Measurements from ENCODE around the gene FAM227B.
A peak's percentile ranks its signal among the peaks of the same experiment; 100 is the strongest.
"Not testable (repeated sequence)": the region's sequence is repeated elsewhere in the genome, so short reads cannot be mapped to it uniquely, and the experiment has no call there.

The FAM227B gene

DNA sequence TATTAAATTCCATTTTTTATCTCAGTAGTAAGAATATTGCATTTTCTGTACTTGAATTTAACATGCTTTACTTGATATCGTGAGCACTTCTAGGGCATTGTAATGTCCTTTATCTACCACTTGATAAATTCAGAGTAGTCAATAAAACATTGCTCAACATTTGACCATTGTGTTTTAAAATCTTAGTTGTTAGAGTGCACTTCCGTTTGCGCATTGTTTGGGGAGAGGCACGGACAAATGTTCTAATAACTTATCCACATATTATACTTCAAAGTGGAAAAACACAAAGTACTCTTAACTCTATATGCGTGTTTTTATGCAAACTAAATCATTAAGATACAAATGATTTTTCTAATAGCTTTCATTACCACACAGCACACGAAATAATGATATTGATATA lies 419 bp downstream of the FAM227B start:
- in situ Hi-C loops (cut with HindIII; ENCODE audit: low pct_ligation_motif_present, low pct_unique_long_range_greater_than_20kb, low sequenced_read_pairs): no loop called here
- peak; percentile 23 for DNase-seq

DNA sequence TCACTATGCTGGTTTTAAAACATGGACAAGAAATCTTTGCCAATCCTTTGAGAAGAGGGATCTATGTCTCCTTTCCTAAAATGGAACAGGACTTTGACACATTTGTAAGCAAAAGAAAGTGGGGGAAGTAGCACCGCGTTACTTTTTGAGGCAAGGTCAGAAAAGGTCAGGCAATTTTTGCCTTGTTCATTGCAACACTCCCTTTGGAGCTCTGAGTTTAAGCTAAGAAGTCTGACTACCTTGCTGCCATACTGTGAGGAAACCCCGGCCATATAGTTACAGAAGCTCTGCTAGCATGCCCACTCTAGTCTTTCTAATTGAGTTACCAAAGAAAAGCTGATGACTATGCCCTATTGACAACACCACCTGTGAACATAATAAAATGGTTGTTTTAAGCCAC lies 1.4 kb downstream of the FAM227B start:
- in situ Hi-C loops (cut with HindIII; ENCODE audit: low pct_ligation_motif_present, low pct_unique_long_range_greater_than_20kb, low sequenced_read_pairs): no loop called here

DNA sequence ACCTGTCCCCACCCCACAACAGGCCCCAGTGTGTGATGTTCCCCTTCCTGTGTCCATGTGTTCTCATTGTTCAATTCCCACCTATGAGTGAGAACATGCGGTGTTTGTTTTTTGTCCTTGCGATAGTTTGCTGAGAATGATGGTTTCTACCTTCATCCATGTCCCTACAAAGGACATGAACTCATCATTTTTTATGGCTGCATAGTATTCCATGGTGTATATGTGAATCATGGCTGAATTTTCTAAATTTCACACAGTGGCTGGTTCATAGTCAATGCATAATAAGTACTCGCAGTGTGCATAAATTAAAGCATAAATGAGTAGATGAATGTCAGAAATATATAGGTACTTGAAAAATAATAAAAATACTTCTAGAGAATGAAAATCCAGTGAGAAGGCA lies 8.4 kb downstream of the FAM227B start:
- DNase-seq; in situ Hi-C loops (cut with HindIII; ENCODE audit: low pct_ligation_motif_present, low pct_unique_long_range_greater_than_20kb, low sequenced_read_pairs): not testable (repeated sequence)

More for the DNA sequence above, 1.4 kb downstream of the FAM227B start:
- DNase-seq: no peak

DNA sequence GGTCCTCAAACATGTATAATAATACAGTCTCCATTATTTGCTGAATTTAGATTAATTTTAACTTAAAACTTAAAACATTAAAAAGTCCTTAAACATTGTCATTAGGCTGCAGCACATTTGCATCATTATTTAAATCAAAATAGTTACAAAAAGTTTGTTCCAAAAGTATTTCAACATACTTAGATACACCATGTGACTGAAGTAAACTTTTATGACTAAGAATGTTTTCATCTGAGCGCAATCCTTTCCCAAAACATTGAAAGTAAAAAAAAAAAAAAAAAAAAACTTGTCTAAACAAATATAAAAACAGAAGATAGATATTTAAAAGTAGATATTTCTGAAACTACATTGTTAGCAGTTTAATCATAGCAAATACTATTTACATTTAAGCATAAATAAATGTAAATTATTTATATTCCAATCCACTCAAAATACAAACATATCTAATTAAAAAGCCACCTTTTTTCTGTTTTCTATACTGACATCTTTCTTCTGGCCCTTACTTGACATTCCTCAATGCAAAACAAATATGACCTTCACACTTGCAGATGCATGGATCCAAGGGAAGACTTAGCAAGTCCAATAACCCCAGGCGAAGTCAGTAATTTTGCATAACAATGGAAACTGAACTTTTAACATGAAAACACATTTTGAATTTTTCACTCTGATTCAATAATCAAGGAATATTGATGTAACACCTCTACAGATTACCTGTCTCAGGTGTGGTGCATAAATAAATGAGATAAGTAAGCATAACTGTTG lies 10.3 kb downstream of the FAM227B start:
- in situ Hi-C loops (cut with HindIII; ENCODE audit: low pct_ligation_motif_present, low pct_unique_long_range_greater_than_20kb, low sequenced_read_pairs): no loop called here
- DNase-seq: no peak

DNA sequence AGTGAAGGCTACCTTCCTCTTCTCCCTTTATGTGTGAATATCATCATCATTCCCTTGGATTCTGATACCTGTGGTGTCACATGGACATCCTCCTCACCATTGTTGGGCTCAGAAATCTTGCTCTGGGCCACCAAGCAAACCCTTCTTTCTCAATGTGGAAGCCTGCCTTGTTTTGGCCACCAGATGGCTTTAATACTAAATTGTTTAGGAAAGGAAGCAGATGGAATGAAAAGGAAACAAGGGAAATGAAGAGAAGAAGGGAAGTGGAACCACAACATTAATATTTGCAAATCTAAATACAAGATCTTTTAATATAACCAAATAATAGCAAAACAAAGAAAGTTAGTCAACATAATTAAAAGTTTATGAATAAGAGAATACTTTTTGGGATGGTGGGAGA lies 14.0 kb downstream of the FAM227B start:
- no peak for DNase-seq
- in situ Hi-C loops (cut with HindIII; ENCODE audit: low pct_ligation_motif_present, low pct_unique_long_range_greater_than_20kb, low sequenced_read_pairs): no loop called here

DNA sequence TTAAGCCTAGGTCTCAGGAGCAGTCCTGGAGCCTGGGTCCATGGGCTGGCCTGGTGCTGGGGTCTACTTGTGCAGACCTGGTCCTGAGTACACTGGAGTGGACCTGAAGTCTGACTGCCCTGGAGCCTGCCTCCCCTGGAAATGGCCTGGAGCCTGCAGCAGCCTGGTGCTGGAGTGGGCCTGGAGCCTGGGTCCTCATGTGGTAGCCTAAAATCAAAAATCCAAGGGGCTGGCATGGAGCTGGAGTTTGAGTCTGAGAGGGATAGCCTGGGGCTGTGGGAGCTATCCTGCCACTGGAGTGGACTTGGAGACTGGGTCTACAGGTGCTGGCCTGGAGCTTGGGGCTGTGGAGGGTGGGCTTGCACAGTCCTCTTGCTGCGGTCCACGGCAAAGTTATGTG lies 15.0 kb downstream of the FAM227B start:
- DNase-seq: no peak
- in situ Hi-C loops (cut with HindIII; ENCODE audit: low pct_ligation_motif_present, low pct_unique_long_range_greater_than_20kb, low sequenced_read_pairs): no loop called here

DNA sequence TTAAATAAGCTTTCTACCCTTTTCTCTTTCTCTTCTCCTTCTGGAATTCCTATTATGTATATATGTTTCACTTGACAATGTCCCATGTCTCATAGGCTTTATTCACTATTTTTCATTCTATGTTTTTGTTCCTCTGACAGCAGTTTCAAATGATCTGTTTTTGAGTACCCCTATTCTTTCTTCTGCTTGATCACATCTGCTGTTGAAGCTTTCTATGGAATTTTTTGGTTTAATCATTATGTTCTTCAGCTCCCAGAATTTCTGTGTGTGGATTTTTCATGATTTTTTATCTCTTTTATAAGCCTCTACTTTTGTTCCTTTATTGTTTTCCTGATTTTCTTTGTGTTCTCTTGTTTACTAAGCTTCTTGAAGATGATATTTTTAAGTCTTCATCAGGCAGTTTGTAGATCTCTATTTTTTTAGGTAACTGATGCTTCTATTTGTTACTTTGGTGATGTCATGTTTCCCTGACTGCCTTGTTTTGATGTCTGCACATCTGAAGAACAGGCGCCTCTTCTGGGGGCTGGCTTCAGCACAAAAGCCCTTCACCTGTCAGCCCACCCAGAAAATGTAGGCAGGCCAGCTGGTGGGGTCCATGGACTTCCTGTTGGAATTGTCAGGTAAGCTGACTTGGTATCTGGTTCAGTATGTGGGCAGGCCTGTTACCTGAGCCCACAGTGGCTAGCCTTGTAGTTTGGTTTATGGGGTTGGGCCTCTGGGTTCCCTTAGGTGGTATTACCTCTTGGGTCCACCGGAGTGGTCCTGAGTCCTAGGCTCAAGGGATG lies 15.8 kb downstream of the FAM227B start:
- in situ Hi-C loops (cut with HindIII; ENCODE audit: low pct_ligation_motif_present, low pct_unique_long_range_greater_than_20kb, low sequenced_read_pairs): no loop called here
- no peak for DNase-seq

DNA sequence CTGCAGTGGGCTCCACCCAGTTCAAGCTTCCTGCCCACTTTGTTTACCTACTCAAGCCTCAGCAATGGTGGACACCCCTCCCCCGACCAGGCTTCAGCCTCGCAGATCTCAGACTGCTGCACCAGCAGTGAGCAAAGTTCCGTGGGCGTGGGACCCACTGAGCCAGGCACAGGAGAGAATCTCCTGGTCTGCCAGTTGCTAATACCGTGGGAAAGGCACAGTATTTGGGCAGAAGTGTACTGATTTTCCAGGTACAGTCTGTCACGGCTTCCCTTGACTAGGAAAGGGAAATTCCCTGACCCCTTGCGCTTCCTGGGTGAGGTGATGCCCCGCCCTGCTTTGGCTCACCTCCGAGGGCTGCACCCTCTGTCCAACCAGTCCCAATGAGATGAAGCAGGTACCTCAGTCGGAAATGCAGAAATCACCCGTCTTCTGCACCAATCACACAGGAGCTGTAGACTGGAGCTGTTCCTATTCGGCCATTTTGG lies 27.7 kb downstream of the FAM227B start:
- DNase-seq; in situ Hi-C loops (cut with HindIII; ENCODE audit: low pct_ligation_motif_present, low pct_unique_long_range_greater_than_20kb, low sequenced_read_pairs): not testable (repeated sequence)

DNA sequence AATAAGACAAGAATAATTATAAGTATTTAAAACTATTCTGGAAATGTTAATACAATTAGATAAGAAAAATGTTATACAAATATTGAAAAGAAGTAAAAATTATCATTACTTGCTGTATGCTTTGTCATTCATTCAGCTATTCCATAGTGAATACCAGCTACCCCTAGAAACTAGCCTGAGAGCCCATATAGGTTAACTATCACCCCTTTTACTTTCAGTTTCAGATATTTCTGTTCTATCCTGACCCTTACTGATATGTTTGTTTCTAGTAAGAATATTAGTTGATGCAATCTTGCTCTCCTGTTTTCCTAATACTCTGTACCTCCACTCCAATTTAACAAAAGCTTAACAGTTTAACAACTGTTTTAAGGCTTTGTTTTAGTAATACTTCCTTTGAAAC lies 31.6 kb downstream of the FAM227B start:
- in situ Hi-C loops (cut with HindIII; ENCODE audit: low pct_ligation_motif_present, low pct_unique_long_range_greater_than_20kb, low sequenced_read_pairs): no loop called here

DNA sequence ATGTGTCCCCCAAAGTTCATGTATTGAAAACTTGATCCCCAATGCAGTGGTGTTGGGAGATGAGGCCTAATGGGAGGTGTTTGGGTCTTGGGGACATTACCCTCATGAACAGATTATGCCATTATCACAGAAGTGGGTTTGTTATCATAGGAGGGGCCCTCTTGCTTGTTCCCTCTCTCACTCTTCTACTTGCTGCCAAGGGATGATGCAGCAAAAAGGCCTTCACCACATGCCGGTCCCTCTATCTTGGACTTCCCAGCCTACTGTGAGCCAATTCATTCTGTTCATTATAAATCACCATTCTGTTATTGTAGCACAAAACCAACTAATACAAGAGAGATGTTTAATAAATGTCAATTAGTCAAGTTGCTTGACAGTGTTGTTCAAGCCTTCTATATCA lies 47.2 kb downstream of the FAM227B start:
- in situ Hi-C loops (cut with HindIII; ENCODE audit: low pct_ligation_motif_present, low pct_unique_long_range_greater_than_20kb, low sequenced_read_pairs): no loop called here
- no peak for DNase-seq

More for the DNA sequence above, 31.6 kb downstream of the FAM227B start:
- DNase-seq: peak; percentile 11

DNA sequence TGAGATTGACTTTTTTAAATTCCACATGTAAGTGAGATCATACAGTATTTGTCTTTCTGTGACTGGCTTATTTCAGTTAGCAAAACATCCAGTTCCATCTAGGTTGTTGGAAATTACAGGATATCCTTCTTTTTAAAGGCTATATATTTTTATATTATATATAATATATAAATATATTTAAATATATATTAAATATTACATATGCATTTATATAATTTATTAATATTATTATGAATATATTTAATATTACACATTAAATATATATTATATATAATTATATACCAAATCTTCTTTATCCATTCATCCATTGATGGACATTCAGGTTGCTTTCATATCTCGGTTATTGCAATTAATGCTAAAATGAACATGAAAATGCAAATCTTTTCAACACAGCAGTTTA lies 49.9 kb downstream of the FAM227B start:
- DNase-seq: no peak
- in situ Hi-C loops (cut with HindIII; ENCODE audit: low pct_ligation_motif_present, low pct_unique_long_range_greater_than_20kb, low sequenced_read_pairs): no loop called here

DNA sequence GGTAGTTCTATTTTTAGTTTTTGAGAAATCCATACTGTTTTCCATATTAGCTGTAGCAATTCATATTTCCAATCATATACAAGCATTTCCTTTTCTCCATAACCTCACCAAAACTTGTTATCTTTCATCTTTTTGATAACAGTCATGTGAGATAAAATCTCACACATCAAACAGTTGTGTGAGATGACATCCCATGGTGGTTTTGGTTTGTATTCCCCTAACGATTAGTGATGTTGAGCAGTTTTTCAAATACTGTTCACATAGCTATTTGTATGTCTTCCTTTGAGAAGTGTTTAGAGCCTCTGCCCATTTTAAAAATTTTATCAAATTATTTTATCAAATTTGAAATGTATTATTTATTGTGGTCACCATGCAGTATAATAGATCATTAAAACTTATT lies 50.4 kb downstream of the FAM227B start:
- in situ Hi-C loops (cut with HindIII; ENCODE audit: low pct_ligation_motif_present, low pct_unique_long_range_greater_than_20kb, low sequenced_read_pairs): no loop called here
- no peak for DNase-seq

DNA sequence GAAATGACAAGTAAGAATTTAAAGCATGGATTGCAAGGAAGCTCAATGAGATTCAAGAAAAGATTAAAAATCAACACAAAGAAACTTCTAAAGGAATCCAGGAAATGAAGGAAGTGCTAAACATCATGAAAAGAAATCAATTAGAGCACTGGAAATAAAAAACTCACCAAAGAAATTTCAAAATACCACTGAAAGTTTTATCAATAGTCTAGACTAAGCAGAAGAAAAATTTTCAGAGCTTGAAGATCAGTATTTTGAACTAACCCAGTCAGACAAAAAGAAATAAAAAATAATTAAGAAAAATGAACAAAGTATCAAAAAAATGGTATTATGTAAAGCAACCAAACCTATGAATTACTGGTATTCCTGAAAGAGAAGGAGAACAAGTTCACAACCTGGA lies 60.6 kb downstream of the FAM227B start:
- in situ Hi-C loops (cut with HindIII; ENCODE audit: low pct_ligation_motif_present, low pct_unique_long_range_greater_than_20kb, low sequenced_read_pairs): no loop called here
- no peak for DNase-seq

DNA sequence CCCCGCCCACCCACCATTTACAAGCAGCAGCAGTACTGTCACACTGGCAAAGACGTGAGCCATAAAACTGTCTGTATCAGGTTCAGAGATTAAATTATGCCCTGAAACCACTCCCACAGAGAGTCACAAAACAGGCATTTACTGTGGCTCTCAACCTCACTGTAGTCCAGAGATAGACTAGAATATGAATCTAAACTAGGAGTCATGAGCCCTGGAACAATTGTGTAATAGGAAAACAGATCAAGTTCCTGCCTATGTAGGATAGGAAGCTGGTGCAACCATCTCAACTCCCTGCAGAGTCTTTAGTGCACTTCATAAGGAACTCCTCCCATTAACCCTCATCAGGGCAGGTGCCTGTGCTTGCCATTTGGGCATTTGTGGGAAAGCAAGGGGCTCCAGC lies 61.7 kb downstream of the FAM227B start:
- DNase-seq: no peak
- in situ Hi-C loops (cut with HindIII; ENCODE audit: low pct_ligation_motif_present, low pct_unique_long_range_greater_than_20kb, low sequenced_read_pairs): no loop called here

DNA sequence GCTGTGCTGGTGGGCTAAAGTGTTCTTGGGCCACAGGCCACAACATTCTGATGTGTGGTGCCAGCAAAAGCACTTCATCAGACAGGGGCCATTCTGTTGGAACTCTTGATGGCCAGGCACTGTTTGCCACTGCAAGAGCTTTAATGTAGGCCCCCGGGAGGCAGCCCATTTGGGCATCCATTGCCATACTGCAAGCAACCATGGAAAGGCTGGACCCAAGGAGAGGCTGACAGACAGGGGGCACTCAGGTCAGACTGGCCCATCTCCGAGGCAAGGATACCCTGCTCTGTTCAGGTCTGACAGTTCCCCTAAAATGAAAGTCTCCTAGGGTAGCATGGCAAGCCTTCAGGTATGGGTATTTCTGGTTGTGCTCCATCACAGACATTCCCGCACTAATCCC lies 64.2 kb downstream of the FAM227B start:
- in situ Hi-C loops (cut with HindIII; ENCODE audit: low pct_ligation_motif_present, low pct_unique_long_range_greater_than_20kb, low sequenced_read_pairs): no loop called here
- DNase-seq: no peak

DNA sequence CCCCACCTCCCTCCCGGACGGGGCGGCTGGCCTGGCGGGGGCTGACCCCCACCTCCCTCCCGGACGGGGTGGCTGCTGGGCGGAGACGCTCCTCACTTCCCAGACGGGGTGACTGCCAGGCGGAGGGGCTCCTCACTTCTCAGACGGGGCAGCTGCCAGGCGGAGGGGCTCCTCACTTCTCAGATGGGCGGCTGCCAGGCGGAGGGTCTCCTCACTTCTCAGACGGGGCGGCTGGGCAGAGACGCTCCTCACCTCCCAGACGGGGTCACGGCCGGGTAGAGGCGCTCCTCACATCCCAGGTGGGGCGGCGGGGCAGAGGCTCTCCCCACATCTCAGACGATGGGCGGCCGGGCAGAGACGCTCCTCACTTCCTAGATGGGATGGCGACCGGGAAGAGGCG lies 70.3 kb downstream of the FAM227B start:
- not testable (repeated sequence) for DNase-seq

DNA sequence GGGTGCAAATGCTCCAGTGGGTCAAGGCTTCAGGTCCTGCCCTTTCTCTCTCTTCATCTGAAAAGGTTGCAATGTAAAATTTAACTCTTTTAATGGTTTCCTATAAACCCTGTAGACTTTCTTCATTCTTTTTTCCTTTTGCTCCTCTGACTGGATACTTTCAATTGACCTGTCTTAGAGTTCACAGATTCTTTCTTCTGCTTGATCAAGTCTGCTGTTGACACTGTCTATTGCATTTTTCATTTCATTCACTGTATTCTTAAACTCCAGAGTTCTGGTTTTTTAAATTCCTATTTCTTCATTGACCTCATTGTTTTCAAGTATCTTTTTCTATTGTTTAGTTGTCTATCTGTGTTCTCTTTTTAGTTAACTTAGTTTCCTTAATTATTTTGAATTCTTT lies 82.1 kb downstream of the FAM227B start:
- no peak for DNase-seq
- in situ Hi-C loops (cut with HindIII; ENCODE audit: low pct_ligation_motif_present, low pct_unique_long_range_greater_than_20kb, low sequenced_read_pairs): no loop called here

More for the DNA sequence above, 70.3 kb downstream of the FAM227B start:
- in situ Hi-C loops (cut with HindIII; ENCODE audit: low pct_ligation_motif_present, low pct_unique_long_range_greater_than_20kb, low sequenced_read_pairs): not testable (repeated sequence)

DNA sequence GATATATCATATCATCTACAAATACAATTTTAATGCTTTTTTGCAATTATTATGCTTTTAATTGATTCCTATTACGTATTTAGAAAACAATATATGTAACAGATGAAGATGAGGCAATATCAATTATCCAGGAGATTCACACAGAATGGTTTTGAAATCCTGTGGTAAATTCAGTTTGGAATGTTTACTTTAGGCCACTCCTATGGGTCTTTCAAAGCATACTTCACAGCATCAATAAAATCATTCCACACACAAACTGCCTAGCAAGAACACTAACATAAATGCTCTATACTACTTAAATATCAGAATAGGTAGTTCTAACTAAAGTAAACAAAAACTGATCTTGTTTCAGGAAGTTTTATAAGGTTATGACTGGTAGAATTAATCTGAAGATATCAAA lies 90.5 kb downstream of the FAM227B start:
- DNase-seq: no peak
- in situ Hi-C loops (cut with HindIII; ENCODE audit: low pct_ligation_motif_present, low pct_unique_long_range_greater_than_20kb, low sequenced_read_pairs): no loop called here

DNA sequence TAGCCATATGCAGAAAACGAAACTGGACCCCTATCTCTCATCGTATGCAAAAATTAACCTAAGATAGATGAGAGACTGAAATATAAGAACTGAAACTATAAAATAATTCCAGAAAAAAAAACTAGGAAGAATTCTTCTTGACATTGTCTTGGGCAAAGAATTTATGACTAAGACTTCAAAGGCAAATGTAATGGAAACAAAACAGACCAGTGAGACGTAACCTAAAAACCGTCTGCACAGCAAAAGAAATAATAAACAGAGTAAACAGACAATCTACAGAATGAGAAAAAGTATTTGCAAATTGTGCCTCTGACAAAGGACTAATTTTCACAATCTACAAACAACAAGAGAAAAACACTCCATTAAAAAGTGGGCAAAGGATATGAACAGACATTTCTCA lies 92.3 kb downstream of the FAM227B start:
- in situ Hi-C loops (cut with HindIII; ENCODE audit: low pct_ligation_motif_present, low pct_unique_long_range_greater_than_20kb, low sequenced_read_pairs): no loop called here
- DNase-seq: no peak

DNA sequence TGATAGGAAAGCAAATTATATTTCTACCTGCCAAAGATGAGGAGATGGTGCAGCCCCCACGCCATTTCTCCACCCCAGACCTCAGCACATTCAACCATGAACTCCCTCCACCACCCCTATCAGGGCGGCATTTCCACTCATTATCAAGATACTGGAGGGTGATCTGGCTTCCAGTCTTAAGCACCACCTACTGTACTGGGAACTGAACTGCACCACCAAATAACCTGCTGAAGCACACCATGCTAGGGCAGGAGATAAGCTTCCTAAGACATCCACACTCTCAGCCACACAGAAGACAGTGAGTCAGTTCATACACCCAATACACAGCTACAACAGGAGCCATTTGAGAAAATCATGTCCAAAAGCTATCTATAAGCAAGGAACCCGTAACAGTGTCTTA lies 98.8 kb downstream of the FAM227B start:
- DNase-seq: no peak
- in situ Hi-C loops (cut with HindIII; ENCODE audit: low pct_ligation_motif_present, low pct_unique_long_range_greater_than_20kb, low sequenced_read_pairs): no loop called here

Measured in ACHN (cell line).